Muscle of back (tissue), 13 donors: ENCODE data around the gene ADH1A. TPM values are rescaled to one million over a fixed set of nuclear protein-coding genes. Genes with fewer than 3 reads are reported as not detected.
"Not testable (repeated sequence)": the region's sequence is repeated elsewhere in the genome, so short reads cannot be mapped to it uniquely, and the experiment has no call there.

ENCODE experiments used
- DNase-seq, 3 donors: peaks; one replicate each; pipeline versions ENCODE4 v3.0.0 to v3.0.0-alpha.2; 2013
- long read RNA-seq, 9 donors: transcript quantifications; one replicate each; lab custom pipeline, GENCODE V29; 2026
- polyA plus RNA-seq, 10 donors: library from polyadenylated mRNA; unstranded; fragments of 120-200 nt; gene quantifications; one replicate each; pipeline ENCODE4 v1.2.1, GENCODE V29; 2013; ENCODE audit not compliant: insufficient read length in 10 of 10

The ADH1A gene
- polyA plus RNA-seq = 1 to 10 TPM in 2 of 10 donors, under 1 TPM in 8; 0.49 to 1.5 (median 0.77) TPM
- long read RNA-seq, donor 1 = 0 reads
- long read RNA-seq, donor 2 = 0 reads
- long read RNA-seq, donor 3 = 0 reads
- long read RNA-seq, donor 4 = 0 reads
- long read RNA-seq, donor 5 = 0 reads
- long read RNA-seq, donor 6 = 0 reads
- long read RNA-seq, donor 7 = 0 reads
- long read RNA-seq, donor 8 = 0 reads
- long read RNA-seq, donor 9 = 0 reads

GRCh38 chr4:99290848-99291786 lies at the start of gene ADH1A:
Gene ADH1A, minus strand, starts transcription at chr4:99290985. Its CDS starts 71 bp downstream, at chr4:99290914.
- DNase-seq = no peak

- DNase-seq = no peak
These were observed 48.4 kb upstream of the ADH1A start for GRCh38 chr4:99339172-99339571.

GRCh38 chr4:99336553-99336952 lies 45.8 kb upstream of the ADH1A start:
- DNase-seq = no peak

- DNase-seq = no peak
These were observed 44.1 kb upstream of the ADH1A start for GRCh38 chr4:99334880-99335279.

GRCh38 chr4:99330648-99331047 lies 39.9 kb upstream of the ADH1A start:
- no peak for DNase-seq

- peak in 1 of 3 donors; percentile 63 for DNase-seq
These were observed 39.1 kb upstream of the ADH1A start for GRCh38 chr4:99329876-99330275.

- peak; percentile 78 to 94 (median 84) for DNase-seq
These were observed 34.2 kb upstream of the ADH1A start for GRCh38 chr4:99324979-99325378.

GRCh38 chr4:99324361-99324760 lies 33.6 kb upstream of the ADH1A start:
- DNase-seq = no peak

GRCh38 chr4:99323756-99324155 lies 33.0 kb upstream of the ADH1A start:
- DNase-seq = peak in 2 of 3 donors; percentile 32 to 56

- no peak for DNase-seq
These were observed 30.7 kb upstream of the ADH1A start, which contains the start of gene ADH1B for GRCh38 chr4:99321241-99322191. Gene ADH1B, minus strand, starts transcription at chr4:99321401. Its CDS starts 70 bp downstream, at chr4:99321331.

- DNase-seq = not testable (repeated sequence)
These were observed 27.0 kb upstream of the ADH1A start for GRCh38 chr4:99317811-99318210.

- no peak for DNase-seq
These were observed 26.6 kb upstream of the ADH1A start for GRCh38 chr4:99317354-99317753.

GRCh38 chr4:99315839-99316238 lies 25.1 kb upstream of the ADH1A start:
- no peak for DNase-seq

- DNase-seq = peak in 1 of 3 donors; percentile 59
These were observed 23.4 kb upstream of the ADH1A start for GRCh38 chr4:99314211-99314610.

- no peak for DNase-seq
These were observed 19.6 kb upstream of the ADH1A start for GRCh38 chr4:99310389-99310788.

GRCh38 chr4:99305638-99306400 lies 15.0 kb upstream of the ADH1A start:
- no peak for DNase-seq

GRCh38 chr4:99301376-99302164 lies 10.8 kb upstream of the ADH1A start:
- DNase-seq = no peak

- DNase-seq = peak; percentile 87 to 94 (median 88)
These were observed 10.1 kb upstream of the ADH1A start for GRCh38 chr4:99300934-99301333.

- DNase-seq = no peak
These were observed 2.6 kb upstream of the ADH1A start for GRCh38 chr4:99293357-99293756.

- no peak for DNase-seq
These were observed 5.4 kb downstream of the ADH1A start for GRCh38 chr4:99285387-99285786.
